Right lobe of liver (tissue), 4 donors: ENCODE data around the gene IRF2BP2.

Experiments
- POLR2A ChIP-seq: fragments of 450-650 bp; IDR thresholded peaks from one replicate; pipeline ENCODE4 v1.6.1; 2017; ENCODE audit warnings: antibody characterized with exemption, mild to moderate bottlenecking
- TF ChIP-seq, protein P1 (sequence below), 4 donors: fragments of 200-600 bp in 3 of 4; fragments of 450-650 bp in 1 of 4; IDR thresholded peaks; one replicate each; pipeline versions ENCODE4 v1.5.1 to v1.8.0; 2016 to 2022; ENCODE audit warnings: antibody characterized with exemption in 4 of 4, mild to moderate bottlenecking in 2 of 4
- donor health status: DM: no; HTN: no; CAD: no.
- donor health status: DM: no; HTN: no; CAD: no.
- donor health status: DM: no; HTN: yes; CAD: no.

DNA sequence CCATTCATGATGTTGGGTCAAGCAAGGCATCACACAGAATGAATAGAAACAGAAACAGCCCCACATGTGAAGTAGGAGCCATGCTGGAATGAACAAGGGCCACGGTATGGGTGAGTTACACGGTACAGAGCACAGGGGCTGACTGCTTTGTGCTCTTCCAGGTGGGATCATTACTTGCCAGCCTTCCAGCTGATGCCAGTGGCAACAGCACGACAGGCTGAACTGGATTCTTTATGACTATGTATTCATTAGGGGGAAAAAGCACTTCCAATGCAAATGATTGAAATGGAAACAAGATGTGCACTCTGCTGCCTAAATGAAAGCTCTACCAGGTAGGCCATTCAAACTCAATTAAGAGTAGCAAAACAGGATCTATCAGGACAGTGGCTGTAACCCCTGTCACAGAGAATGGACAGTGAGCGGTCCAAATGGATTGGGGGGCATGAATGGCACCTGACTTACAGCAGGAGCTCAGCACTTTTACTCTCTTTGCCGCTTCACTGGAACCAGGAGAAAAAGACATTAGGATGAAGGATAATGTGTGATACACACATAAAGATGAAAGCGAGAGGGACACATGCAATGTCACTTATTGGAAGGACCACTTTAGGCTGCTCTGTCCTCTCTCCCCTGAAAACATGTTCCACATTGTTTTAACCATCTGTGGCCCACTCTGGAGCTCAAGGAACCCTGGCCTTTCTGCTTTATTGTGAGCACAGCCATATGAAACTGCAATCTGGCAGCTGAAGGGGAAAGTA, 23.4 kb upstream of the IRF2BP2 start:
- TF ChIP-seq POLR2A, result no peak
- TF ChIP-seq, protein P1, sequence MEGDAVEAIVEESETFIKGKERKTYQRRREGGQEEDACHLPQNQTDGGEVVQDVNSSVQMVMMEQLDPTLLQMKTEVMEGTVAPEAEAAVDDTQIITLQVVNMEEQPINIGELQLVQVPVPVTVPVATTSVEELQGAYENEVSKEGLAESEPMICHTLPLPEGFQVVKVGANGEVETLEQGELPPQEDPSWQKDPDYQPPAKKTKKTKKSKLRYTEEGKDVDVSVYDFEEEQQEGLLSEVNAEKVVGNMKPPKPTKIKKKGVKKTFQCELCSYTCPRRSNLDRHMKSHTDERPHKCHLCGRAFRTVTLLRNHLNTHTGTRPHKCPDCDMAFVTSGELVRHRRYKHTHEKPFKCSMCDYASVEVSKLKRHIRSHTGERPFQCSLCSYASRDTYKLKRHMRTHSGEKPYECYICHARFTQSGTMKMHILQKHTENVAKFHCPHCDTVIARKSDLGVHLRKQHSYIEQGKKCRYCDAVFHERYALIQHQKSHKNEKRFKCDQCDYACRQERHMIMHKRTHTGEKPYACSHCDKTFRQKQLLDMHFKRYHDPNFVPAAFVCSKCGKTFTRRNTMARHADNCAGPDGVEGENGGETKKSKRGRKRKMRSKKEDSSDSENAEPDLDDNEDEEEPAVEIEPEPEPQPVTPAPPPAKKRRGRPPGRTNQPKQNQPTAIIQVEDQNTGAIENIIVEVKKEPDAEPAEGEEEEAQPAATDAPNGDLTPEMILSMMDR (IDR thresholded peaks at IDR 0.05), result no peak
